ENCODE measurements around the gene EIF3M. TPM values are rescaled to one million over a fixed set of nuclear protein-coding genes. Genes with fewer than 3 reads are reported as not detected.

EIF3M gene
- total RNA-seq, 3 donors from 2014 or later = 268 to 398 (median 393) TPM

DNA sequence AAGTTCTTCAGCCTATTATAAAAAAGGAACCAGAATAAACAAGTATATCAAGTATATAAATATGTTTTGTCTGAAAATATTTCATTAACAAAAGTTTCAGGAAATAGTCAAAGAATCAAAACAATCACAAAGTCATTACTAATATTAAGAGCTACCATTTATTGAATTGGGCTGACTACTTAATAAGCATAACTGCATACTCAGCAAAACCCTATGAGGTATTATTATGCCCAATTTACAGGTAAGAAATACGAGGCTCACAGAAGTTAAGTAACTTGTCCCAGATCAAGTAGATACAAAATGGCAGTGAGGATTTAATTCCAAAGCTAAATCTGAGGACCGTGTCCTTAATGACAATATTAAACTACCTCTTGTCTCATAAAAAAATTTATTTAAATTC lies 52.2 kb downstream of the EIF3M start:
- Histone ChIP-seq H3K36me3 (no peaks in the 10 kb centered on the region), H3K27ac (no peak overlapping the region), H3K9me3 (no peaks in the 10 kb centered on the region), H3K4me3 (no peak overlapping the region), H3K27me3 (no peaks in the 10 kb centered on the region), H3K4me1 (no peaks in the 10 kb centered on the region)
- intact Hi-C loops (cut with DNase I; ENCODE audit: low total_unique reads) = no loop called here
- TF ChIP-seq POLR2AphosphoS5 (IDR thresholded peaks at IDR 0.05) = no peak
- TF ChIP-seq POLR2A (IDR thresholded peaks at IDR 0.05) = no peak
- no peak for TF ChIP-seq CTCF (IDR thresholded peaks at IDR 0.05)
- no peak for DNase-seq (ENCODE audit: low spot score in 2 of 2)

GRCh38 chr11:32641361-32641760 lies 57.7 kb downstream of the EIF3M start:
- Histone ChIP-seq H3K4me3 (no peak overlapping the region), H3K27ac (no peak overlapping the region), H3K36me3 (no peaks in the 10 kb centered on the region), H3K9me3 (no peaks in the 10 kb centered on the region), H3K4me1 (no peaks in the 10 kb centered on the region), H3K27me3 (peaks cover 0 to 4% of the 10 kb centered on the region in 2 donors)
- DNase-seq (ENCODE audit: low spot score in 2 of 2) = no peak
- intact Hi-C loops (cut with DNase I; ENCODE audit: low total_unique reads) = no loop called here
- TF ChIP-seq POLR2AphosphoS5 (IDR thresholded peaks at IDR 0.05) (no peak), POLR2A (IDR thresholded peaks at IDR 0.05) (no peak), CTCF (IDR thresholded peaks at IDR 0.05) (no peak)

DNA sequence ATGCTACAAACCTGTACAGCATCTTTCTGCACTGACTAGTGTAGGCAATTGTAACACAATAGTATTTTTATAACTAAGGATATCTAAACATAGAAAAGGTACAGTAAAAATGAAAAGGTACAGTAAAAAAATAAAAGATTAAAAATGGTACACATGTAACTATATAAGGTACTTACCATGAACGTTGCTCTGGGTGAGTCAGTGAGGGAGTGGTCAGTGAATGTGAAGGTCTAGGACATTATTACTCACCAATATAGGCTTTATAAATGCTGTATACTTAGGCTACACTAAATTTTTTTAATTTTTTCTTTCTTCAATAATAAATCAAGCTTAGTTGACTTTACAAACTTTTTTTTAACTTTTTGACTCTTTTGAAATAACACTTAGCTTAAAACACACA lies 59.9 kb downstream of the EIF3M start:
- intact Hi-C loops (cut with DNase I; ENCODE audit: low total_unique reads) = no loop called here
- Histone ChIP-seq H3K27me3 (peaks cover 0 to 7% of the 10 kb centered on the region in 2 donors), H3K36me3 (no peaks in the 10 kb centered on the region), H3K9me3 (no peaks in the 10 kb centered on the region), H3K4me3 (no peak overlapping the region), H3K4me1 (no peaks in the 10 kb centered on the region), H3K27ac (no peak overlapping the region)
- TF ChIP-seq POLR2AphosphoS5 (IDR thresholded peaks at IDR 0.05) (no peak), CTCF (IDR thresholded peaks at IDR 0.05) (no peak), POLR2A (IDR thresholded peaks at IDR 0.05) (no peak)
- DNase-seq (ENCODE audit: low spot score in 2 of 2) = no peak

Other genes with a start within 250 kb of the EIF3M start
- 10 to 100 TPM in 1 of 3 donors, under 1 TPM in 1, not detected in 1; 0.66 to 11.6 TPM for gene WT1, start 148.3 kb upstream of the EIF3M start, total RNA-seq
- under 1 TPM in 2 of 3 donors, not detected in 1; 0.15 to 0.33 TPM for gene CCDC73, start 210.8 kb downstream of the EIF3M start, total RNA-seq
- gene PRRG4, start 246.1 kb downstream of the EIF3M start, total RNA-seq = 10 to 100 TPM in 1 of 3 donors, 1 to 10 TPM in 2; 2.2 to 25.5 (median 9.5) TPM

Measured in breast epithelium (tissue), 4 donors.